ENCODE results near the gene GRIP1.

DNA sequence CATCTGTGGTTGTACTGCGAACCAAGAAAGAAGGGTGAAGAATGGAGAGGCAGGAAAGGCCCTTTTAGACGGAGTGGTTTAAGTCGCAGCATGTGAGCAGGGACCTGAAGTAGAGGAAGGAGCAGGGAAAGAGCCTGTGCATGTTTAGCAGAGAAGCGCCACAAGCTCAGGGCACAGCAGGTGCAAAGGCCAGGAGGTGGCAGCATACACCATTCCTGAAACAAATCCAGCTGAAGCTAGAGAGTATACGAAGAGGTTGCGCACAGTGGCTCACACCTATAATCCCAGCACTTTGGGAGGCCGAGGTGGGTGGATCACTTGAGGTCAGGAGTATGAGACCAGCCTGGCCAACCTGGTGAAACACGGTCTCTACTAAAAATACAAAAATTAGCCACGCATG is 326.7 kb downstream of the GRIP1 start:
- no peak for TF ChIP-seq EZH2phosphoT487 (IDR thresholded peaks at IDR 0.05; ENCODE audit: borderline replicate concordance, low read length)
- peak; percentile 60 for TF ChIP-seq CTCF (IDR thresholded peaks at IDR 0.05; ENCODE audit: low read depth, low read length, poor library complexity, severe bottlenecking)
